HCT116 (cell line): ENCODE results near the gene CAMKMT. TPM values are rescaled to one million over a fixed set of nuclear protein-coding genes. Genes with fewer than 3 reads are reported as not detected.

Source experiments
- ATAC-seq: fragments of 200-7000 bp; cut with Tn5 transposase; 2 replicates; pipeline ENCODE4 v1.9.1; 2020; ENCODE audit warnings: mild to moderate bottlenecking, moderate library complexity
- BruUV-seq: library from RNA; stranded (reverse); fragments of 400-500 nt; replicated peaks from 2 replicates; lab custom pipeline; 2021; lab: Mats Ljungman, UMichigan
- CTCF ChIA-PET: fragments of 300-600 bp; sonication (Branson Sonifier 250); formaldehyde crosslinking; loops from one replicate; lab custom pipeline; 2021; ENCODE audit warnings: antibody characterized with exemption; lab: Charles Lee
- POLR2A ChIA-PET: fragments of 300-600, 350-600 bp; sonication (Branson Sonifier 250); formaldehyde crosslinking; loops from one replicate; lab custom pipeline; 2021; ENCODE audit warnings: antibody characterized with exemption; lab: Charles Lee
- RAD21 ChIA-PET, 2 experiments: fragments of 300-600 bp; sonication (Branson Sonifier 250); formaldehyde crosslinking; loops; one replicate each; lab custom pipeline; 2023; ENCODE audit warnings: low total read pairs in 2 of 2; ENCODE audit not compliant: uncharacterized antibody in 2 of 2, unreplicated experiment in 2 of 2, low non-redundant PET in 1 of 2; lab: Charles Lee
- DNase-seq: peaks from one replicate; pipeline ENCODE4 v3.0.0-alpha.2; 2010; ENCODE audit warnings: low read depth, low spot score
- H2AFZ ChIP-seq: fragments of 200-600 bp; shearing (Covaris generic), sonication (generic); 2 replicates; pipeline ENCODE4 v1.6.1; 2017; ENCODE audit warnings: low read depth, mixed run types, mixed read lengths, antibody characterized with exemption, low read length; ENCODE audit not compliant: poor library complexity, severe bottlenecking
- H3K27ac ChIP-seq: 2 replicates; pipeline ENCODE4 v1.5.1; 2012; ENCODE audit warnings: low read depth, low read length
- H3K27me3 ChIP-seq: fragments of 200-600 bp; sonication (generic); 2 replicates; pipeline ENCODE4 v1.6.1; 2016; ENCODE audit warnings: mixed run types, low read length, mixed read lengths; ENCODE audit not compliant: insufficient read depth
- H3K36me3 ChIP-seq, 2 experiments: fragments of 200-500 bp in 1 of 2; fragments of 200-600 bp in 1 of 2; sonication (Bioruptor generic) in 1 of 2; sonication (generic) in 1 of 2; 2 replicates each; pipeline versions ENCODE4 v1.5.1 to v1.6.1; 2014 to 2016; ENCODE audit warnings: low read length in 2 of 2, inconsistent platforms in 1 of 2, mixed read lengths in 1 of 2, mixed run types in 1 of 2; ENCODE audit not compliant: insufficient read depth in 2 of 2, control insufficient read depth in 1 of 2
- H3K4me1 ChIP-seq, 2 experiments: fragments of 200-600 bp in 1 of 2; sonication (generic) in 1 of 2; 2 replicates each; pipeline versions ENCODE4 v1.5.1 to v1.6.1; 2012 to 2017; ENCODE audit warnings: low read length in 2 of 2, inconsistent platforms in 1 of 2, mild to moderate bottlenecking in 1 of 2, mixed read lengths in 1 of 2, mixed run types in 1 of 2, moderate library complexity in 1 of 2; ENCODE audit not compliant: insufficient read depth in 2 of 2, control insufficient read depth in 1 of 2
- H3K4me2 ChIP-seq: fragments of 200-600 bp; sonication (generic); 2 replicates; pipeline ENCODE4 v1.6.1; 2017; ENCODE audit warnings: mixed run types, low read length, mixed read lengths
- H3K4me3 ChIP-seq, 2 experiments: fragments of 200-600 bp in 1 of 2; sonication (generic) in 1 of 2; replicated peaks in 1 of 2; 2 replicates each; pipeline ENCODE4 v1.5.1; 2011 to 2016; ENCODE audit warnings: low read length in 2 of 2, control low read depth in 1 of 2, low read depth in 1 of 2, mild to moderate bottlenecking in 1 of 2, mixed read lengths in 1 of 2, mixed run types in 1 of 2
- H3K79me2 ChIP-seq: fragments of 200-600 bp; sonication (generic); 2 replicates; pipeline ENCODE4 v1.6.1; 2017; ENCODE audit warnings: mild to moderate bottlenecking, mixed run types, low read length, moderate library complexity, mixed read lengths; ENCODE audit not compliant: insufficient read depth
- H3K9ac ChIP-seq: fragments of 200-600 bp; sonication (generic); 2 replicates; pipeline ENCODE4 v1.6.1; 2016; ENCODE audit warnings: low read length, mixed read lengths
- H3K9me2 ChIP-seq: fragments of 200-600 bp; sonication (generic), shearing (Covaris generic); 2 replicates; pipeline ENCODE4 v1.6.1; 2017; ENCODE audit warnings: mixed run types, mild to moderate bottlenecking, moderate library complexity; ENCODE audit not compliant: insufficient read depth
- H3K9me3 ChIP-seq, 2 experiments: fragments of 200-500 bp in 1 of 2; fragments of 200-600 bp in 1 of 2; sonication (Bioruptor generic) in 1 of 2; sonication (generic) in 1 of 2; 2 replicates each; pipeline ENCODE4 v1.6.1; 2014 to 2017; ENCODE audit warnings: low read length in 2 of 2, mixed read lengths in 2 of 2, inconsistent platforms in 1 of 2, low read depth in 1 of 2, mild to moderate bottlenecking in 1 of 2, mixed run types in 1 of 2, moderate library complexity in 1 of 2; ENCODE audit not compliant: control insufficient read depth in 1 of 2, insufficient read depth in 1 of 2
- H4K20me1 ChIP-seq: fragments of 200-600 bp; sonication (generic), shearing (Covaris generic); 2 replicates; pipeline ENCODE4 v1.6.1; 2017; ENCODE audit warnings: mixed run types, mild to moderate bottlenecking, moderate library complexity; ENCODE audit not compliant: insufficient read depth
- ATF3 ChIP-seq: IDR thresholded peaks from 2 replicates; pipeline ENCODE4 v1.6.1; 2012
- CEBPB ChIP-seq: IDR thresholded peaks from 2 replicates; pipeline ENCODE4 v1.6.1; 2012; ENCODE audit warnings: low read depth
- CTCF ChIP-seq, 3 experiments: fragments of 200-600 bp in 1 of 3; sonication (generic) in 1 of 3; IDR thresholded peaks in 2 of 3; conservative IDR thresholded peaks in 1 of 3; 2 replicates each; pipeline ENCODE4 v1.5.1; 2012 to 2017; ENCODE audit warnings: low read depth in 2 of 3, low read length in 2 of 3, antibody characterized with exemption in 1 of 3, borderline replicate concordance in 1 of 3, control low read depth in 1 of 3, mild to moderate bottlenecking in 1 of 3, mixed read lengths in 1 of 3, mixed run types in 1 of 3, moderate library complexity in 1 of 3; ENCODE audit not compliant: insufficient read depth in 1 of 3
- EGR1 ChIP-seq: IDR thresholded peaks from 2 replicates; pipeline ENCODE4 v1.6.1; 2012; ENCODE audit warnings: low read depth
- ELF1 ChIP-seq: IDR thresholded peaks from 2 replicates; pipeline ENCODE4 v1.6.1; 2012; ENCODE audit warnings: low read depth, borderline replicate concordance
- EZH2phosphoT487 ChIP-seq: fragments of 200-600 bp; IDR thresholded peaks from 2 replicates; pipeline ENCODE4 v1.6.1; 2018; ENCODE audit warnings: antibody characterized with exemption, borderline replicate concordance
- MAX ChIP-seq: IDR thresholded peaks from 2 replicates; pipeline ENCODE4 v1.6.1; 2012
- POLR2A ChIP-seq: IDR thresholded peaks from 2 replicates; pipeline ENCODE4 v1.7.0; 2011; ENCODE audit warnings: borderline replicate concordance; ENCODE audit not compliant: insufficient read depth, insufficient read length; ENCODE audit errors: extremely low read depth
- POLR2AphosphoS5 ChIP-seq: IDR thresholded peaks from 2 replicates; pipeline ENCODE4 v1.6.1; 2011; ENCODE audit warnings: mild to moderate bottlenecking, low read depth, low read length, moderate library complexity
- REST ChIP-seq: IDR thresholded peaks from 2 replicates; pipeline ENCODE4 v1.6.1; 2012; ENCODE audit warnings: low read depth
- SIN3A ChIP-seq: IDR thresholded peaks from 2 replicates; pipeline ENCODE4 v1.6.1; 2012; ENCODE audit warnings: low read depth
- SP1 ChIP-seq: IDR thresholded peaks from 2 replicates; pipeline ENCODE4 v1.6.1; 2012; ENCODE audit warnings: low read depth
- SRF ChIP-seq: IDR thresholded peaks from 2 replicates; pipeline ENCODE4 v1.6.1; 2012; ENCODE audit warnings: low read depth
- TCF7L2 ChIP-seq: IDR thresholded peaks from 2 replicates; pipeline ENCODE4 v1.7.0; 2011; ENCODE audit warnings: borderline replicate concordance, inconsistent platforms; ENCODE audit not compliant: insufficient read depth, insufficient read length; ENCODE audit errors: extremely low read depth
- YY1 ChIP-seq: IDR thresholded peaks from 2 replicates; pipeline ENCODE4 v1.6.1; 2011; ENCODE audit warnings: low read length, low read depth, moderate library complexity, mild to moderate bottlenecking; ENCODE audit not compliant: insufficient replicate concordance; ENCODE audit errors: extremely low read depth
- ZBTB33 ChIP-seq: IDR thresholded peaks from 2 replicates; pipeline ENCODE4 v1.6.1; 2011; ENCODE audit warnings: mild to moderate bottlenecking, low read length, moderate library complexity; ENCODE audit not compliant: insufficient replicate concordance; ENCODE audit errors: extremely low read depth
- ZFX ChIP-seq: fragments of 450-650 bp; IDR thresholded peaks from 2 replicates; pipeline ENCODE4 v1.6.1; 2017
- ZNF274 ChIP-seq: fragments of 200-500 bp; sonication (Bioruptor generic); IDR thresholded peaks from 2 replicates; pipeline ENCODE4 v1.6.1; 2014; ENCODE audit warnings: mild to moderate bottlenecking, low read depth, low read length, inconsistent platforms
- intact Hi-C: fragments of 100-400 bp; cut with micrococcal nuclease; formaldehyde crosslinking; loops from 2 replicates; pipeline ENCODE4 v1.10.0; 2022
- total RNA-seq: library from RNA; stranded (reverse); gene quantifications from one replicate; pipeline ENCODE4 v1.2.1, GENCODE V29; 2021; ENCODE audit not compliant: unreplicated experiment

Gene CAMKMT
- total RNA-seq, 1 experiment from 2014 or later, result 10.6 TPM

- H3K9me2 ChIP-seq, result no peaks in the 10 kb centered on the region
- H2AFZ ChIP-seq, result no peak overlapping the region
- no peak overlapping the region for H3K27ac ChIP-seq
- no peaks in the 10 kb centered on the region for H3K27me3 ChIP-seq
- no peak overlapping the region for H3K4me2 ChIP-seq
- H3K4me3 ChIP-seq, result no peak overlapping the region
- ATAC-seq (no peak), DNase-seq (no peak)
- no peaks in the 10 kb centered on the region for H3K79me2 ChIP-seq
- TF ChIP-seq POLR2AphosphoS5 (no peak), ZNF274 (no peak), POLR2A (no peak), REST (no peak), YY1 (no peak), SRF (no peak), ZBTB33 (no peak), ATF3 (no peak), SP1 (no peak), EGR1 (no peak), MAX (no peak), CEBPB (no peak), SIN3A (no peak), ZFX (no peak), ELF1 (no peak), TCF7L2 (no peak), EZH2phosphoT487 (no peak), CTCF (IDR thresholded peaks at IDR 0.05 in 2 of 3, conservative IDR thresholded peaks at IDR 0.05 in 1 of 3; ENCODE audit: borderline replicate concordance in 1 of 3, insufficient read depth in 1 of 3, low read depth in 2 of 3, low read length in 2 of 3) (no peak)
- RAD21 ChIA-PET, result no interaction called here
- intact Hi-C loops, result no loop called here
- no peaks in the 10 kb centered on the region for H3K9me3 ChIP-seq
- no peak overlapping the region for H3K9ac ChIP-seq
- CTCF ChIA-PET, result interaction anchor here (1.3 kb wide), 1 partner anchor 326 kb away, joined by 4 read pairs; no protein-coding TSS in a partner anchor
- no peaks in the 10 kb centered on the region for H3K4me1 ChIP-seq
- POLR2A ChIA-PET, result no interaction called here
- H3K36me3 ChIP-seq, result no peaks in the 10 kb centered on the region
- H4K20me1 ChIP-seq, result no peaks in the 10 kb centered on the region
- no TSS peak for BruUV-seq
Measured at GRCh38 chr2:44718431-44718830, 356.7 kb downstream of the CAMKMT start.
